ENCODE measurements around the gene TAF11L9. TPM values are rescaled to one million over a fixed set of nuclear protein-coding genes. Genes with fewer than 3 reads are reported as not detected.
"Not testable (repeated sequence)": the region's sequence is repeated elsewhere in the genome, so short reads cannot be mapped to it uniquely, and the experiment has no call there.

The TAF11L9 gene
- polyA plus RNA-seq (2013, experiment 1 of 2; ENCODE audit: insufficient read length) = not detected
- not detected for polyA plus RNA-seq (2013, experiment 2 of 2; ENCODE audit: insufficient read length)

GRCh38 chr5:17594255-17594654 is at the start of gene TAF11L9:
Gene TAF11L9, minus strand, starts transcription at chr5:17594394.
- not testable (repeated sequence) for DNase-seq

- DNase-seq = no peak
Measured at GRCh38 chr5:17634160-17634559, 40.0 kb upstream of the TAF11L9 start, which contains the start of gene TAF11L14. Gene TAF11L14, plus strand, starts transcription at chr5:17634460.

- not testable (repeated sequence) for DNase-seq
Measured at GRCh38 chr5:17631788-17632187, 37.6 kb upstream of the TAF11L9 start, which contains the start of gene TAF11L13. Gene TAF11L13, plus strand, starts transcription at chr5:17632088.

- DNase-seq = no peak
Measured at GRCh38 chr5:17625686-17626085, 31.5 kb upstream of the TAF11L9 start.

GRCh38 chr5:17620627-17621026 is 26.4 kb upstream of the TAF11L9 start:
- DNase-seq = no peak

GRCh38 chr5:17619354-17619753 is 25.2 kb upstream of the TAF11L9 start:
- no peak for DNase-seq

- DNase-seq = no peak
Measured at GRCh38 chr5:17614872-17615605, 20.8 kb upstream of the TAF11L9 start.

GRCh38 chr5:17610092-17610491 is 15.9 kb upstream of the TAF11L9 start, which contains the start of gene TAF11L12:
Gene TAF11L12, plus strand, starts transcription at chr5:17610392.
- not testable (repeated sequence) for DNase-seq

- not testable (repeated sequence) for DNase-seq
Measured at GRCh38 chr5:17607461-17607860, 13.3 kb upstream of the TAF11L9 start.

GRCh38 chr5:17604951-17605350 is 10.8 kb upstream of the TAF11L9 start:
- DNase-seq = no peak

- DNase-seq = not testable (repeated sequence)
Measured at GRCh38 chr5:17603880-17604279, 9.7 kb upstream of the TAF11L9 start, which contains the start of gene TAF11L11. Gene TAF11L11, plus strand, starts transcription at chr5:17604183.

- not testable (repeated sequence) for DNase-seq
Measured at GRCh38 chr5:17597728-17598127, 3.5 kb upstream of the TAF11L9 start, which contains the start of gene TAF11L10. Gene TAF11L10, minus strand, starts transcription at chr5:17597828.

- not testable (repeated sequence) for DNase-seq
Measured at GRCh38 chr5:17590860-17591259, 3.3 kb downstream of the TAF11L9 start, which contains the start of gene TAF11L8. Gene TAF11L8, minus strand, starts transcription at chr5:17590960.

- DNase-seq = not testable (repeated sequence)
Measured at GRCh38 chr5:17585658-17586057, 8.5 kb downstream of the TAF11L9 start, which contains the start of gene TAF11L7. Gene TAF11L7, minus strand, starts transcription at chr5:17585758.
